ENCODE measurements around the gene MYL5.

DNA sequence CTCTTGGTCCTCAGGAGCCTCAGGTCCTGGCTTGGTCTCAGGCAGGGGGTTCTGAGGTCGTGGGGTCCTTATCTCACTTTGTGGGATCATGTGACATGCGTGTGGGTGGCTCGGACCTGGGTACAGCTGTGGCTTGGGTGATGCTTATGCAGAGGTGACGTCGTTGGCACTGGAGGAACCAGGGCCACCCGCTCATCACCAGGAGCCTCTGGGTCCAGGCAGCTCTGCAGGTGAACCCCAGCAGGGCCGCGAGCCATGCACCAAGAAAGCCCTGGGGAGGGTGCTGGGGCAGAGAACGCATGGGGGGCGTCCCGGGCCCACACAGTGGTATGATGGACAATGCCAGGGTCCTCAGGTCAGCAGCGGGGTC lies 9.0 kb upstream of the MYL5 start:
- TF ChIP-seq, protein P1, sequence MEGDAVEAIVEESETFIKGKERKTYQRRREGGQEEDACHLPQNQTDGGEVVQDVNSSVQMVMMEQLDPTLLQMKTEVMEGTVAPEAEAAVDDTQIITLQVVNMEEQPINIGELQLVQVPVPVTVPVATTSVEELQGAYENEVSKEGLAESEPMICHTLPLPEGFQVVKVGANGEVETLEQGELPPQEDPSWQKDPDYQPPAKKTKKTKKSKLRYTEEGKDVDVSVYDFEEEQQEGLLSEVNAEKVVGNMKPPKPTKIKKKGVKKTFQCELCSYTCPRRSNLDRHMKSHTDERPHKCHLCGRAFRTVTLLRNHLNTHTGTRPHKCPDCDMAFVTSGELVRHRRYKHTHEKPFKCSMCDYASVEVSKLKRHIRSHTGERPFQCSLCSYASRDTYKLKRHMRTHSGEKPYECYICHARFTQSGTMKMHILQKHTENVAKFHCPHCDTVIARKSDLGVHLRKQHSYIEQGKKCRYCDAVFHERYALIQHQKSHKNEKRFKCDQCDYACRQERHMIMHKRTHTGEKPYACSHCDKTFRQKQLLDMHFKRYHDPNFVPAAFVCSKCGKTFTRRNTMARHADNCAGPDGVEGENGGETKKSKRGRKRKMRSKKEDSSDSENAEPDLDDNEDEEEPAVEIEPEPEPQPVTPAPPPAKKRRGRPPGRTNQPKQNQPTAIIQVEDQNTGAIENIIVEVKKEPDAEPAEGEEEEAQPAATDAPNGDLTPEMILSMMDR (IDR thresholded peaks at IDR 0.05), result no peak
- no peak for TF ChIP-seq POLR2A (IDR thresholded peaks at IDR 0.05)
- TF ChIP-seq POLR2AphosphoS5 (IDR thresholded peaks at IDR 0.05), result no peak
- TF ChIP-seq EP300 (IDR thresholded peaks at IDR 0.05), result no peak

All from gastroesophageal sphincter (tissue), 3 donors.